ENCODE data around the gene FOCAD.

The FOCAD gene

GRCh38 chr9:20728493-20729220, 44.6 kb downstream of the FOCAD start:
- no peak for DNase-seq (ENCODE audit: extremely low read depth in 1 of 2, low read depth in 1 of 2)

- DNase-seq (ENCODE audit: extremely low read depth in 1 of 2, low read depth in 1 of 2) = no peak
These were observed 45.5 kb downstream of the FOCAD start for GRCh38 chr9:20729523-20729922.

DNA sequence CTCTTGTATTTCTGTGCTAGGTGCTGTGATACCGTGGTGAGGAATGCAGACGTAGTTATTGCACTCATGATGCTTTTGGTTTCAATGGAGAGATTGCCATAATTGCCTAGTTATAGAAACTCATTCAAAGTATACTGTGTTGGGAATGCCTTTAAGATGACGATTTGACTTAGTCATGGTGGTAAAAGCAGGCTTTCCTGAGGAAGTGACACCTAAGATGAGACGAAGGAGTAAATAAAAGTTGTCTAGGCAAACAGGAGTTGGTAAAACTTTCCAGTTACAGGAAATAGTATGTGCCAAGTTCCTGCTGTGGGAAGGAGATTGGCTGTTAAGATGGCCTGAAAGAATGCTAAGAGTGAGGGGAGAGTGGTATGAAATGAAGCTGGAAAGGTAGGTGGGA, 48.1 kb downstream of the FOCAD start:
- no peak for DNase-seq (ENCODE audit: extremely low read depth in 1 of 2, low read depth in 1 of 2)

GRCh38 chr9:20734275-20734674, 50.2 kb downstream of the FOCAD start:
- DNase-seq (ENCODE audit: extremely low read depth in 1 of 2, low read depth in 1 of 2) = no peak

- DNase-seq (ENCODE audit: extremely low read depth in 1 of 2, low read depth in 1 of 2) = no peak
These were observed 56.2 kb downstream of the FOCAD start for GRCh38 chr9:20740304-20740703.

DNA sequence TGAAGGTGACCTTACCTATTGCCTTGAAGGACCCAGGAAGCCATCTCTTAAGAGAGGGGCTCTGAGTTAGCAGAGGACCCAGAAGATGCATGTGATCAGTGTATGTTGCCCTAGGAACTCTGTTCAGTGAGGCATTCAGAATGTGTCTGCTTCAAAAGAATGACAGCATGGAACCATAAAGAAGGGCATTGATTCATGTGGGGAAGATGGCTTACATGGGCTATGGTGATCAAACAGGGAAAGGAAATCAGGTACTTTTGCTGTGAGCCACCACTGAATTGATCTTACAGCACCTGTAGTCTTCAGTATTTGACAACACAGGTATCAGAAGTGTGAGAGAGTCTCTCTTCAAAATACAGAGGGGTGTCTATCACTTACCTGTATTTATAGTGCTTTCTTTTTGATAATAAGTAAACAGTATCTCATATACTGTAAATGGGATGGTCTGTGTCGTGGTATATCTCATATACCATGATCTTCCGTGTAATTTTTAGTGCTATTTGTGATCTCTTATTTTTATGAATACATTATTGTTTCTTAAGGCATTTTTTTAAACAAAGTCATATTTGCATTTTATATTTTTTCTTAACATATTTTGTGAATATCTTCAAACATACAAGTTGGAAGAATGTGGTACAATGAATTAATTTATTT, 57.0 kb downstream of the FOCAD start:
- DNase-seq (ENCODE audit: extremely low read depth in 1 of 2, low read depth in 1 of 2) = no peak

DNA sequence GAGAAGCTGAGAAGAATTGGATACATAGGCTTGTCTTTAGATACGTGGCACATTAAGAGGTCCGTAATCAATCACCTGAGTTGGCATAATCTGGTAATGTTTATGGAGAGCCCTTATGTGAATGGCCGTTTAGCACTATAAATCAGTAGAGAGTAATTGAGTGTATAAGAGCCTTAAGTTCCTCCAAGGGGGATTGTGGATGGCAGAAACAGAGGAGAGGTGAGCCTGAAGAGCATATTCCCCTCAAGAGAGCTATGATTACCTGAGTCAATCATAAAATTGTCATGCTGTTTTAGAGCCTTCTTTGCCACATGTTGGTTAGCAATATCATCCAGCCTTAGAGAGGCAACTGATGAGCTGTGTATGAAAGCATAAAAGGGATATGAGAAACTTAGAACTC, 58.8 kb downstream of the FOCAD start:
- DNase-seq (ENCODE audit: extremely low read depth in 1 of 2, low read depth in 1 of 2) = no peak

GRCh38 chr9:20744036-20744630, 60.1 kb downstream of the FOCAD start:
- no peak for DNase-seq (ENCODE audit: extremely low read depth in 1 of 2, low read depth in 1 of 2)

GRCh38 chr9:20746967-20747366, 62.9 kb downstream of the FOCAD start:
- DNase-seq (ENCODE audit: extremely low read depth in 1 of 2, low read depth in 1 of 2) = no peak

DNA sequence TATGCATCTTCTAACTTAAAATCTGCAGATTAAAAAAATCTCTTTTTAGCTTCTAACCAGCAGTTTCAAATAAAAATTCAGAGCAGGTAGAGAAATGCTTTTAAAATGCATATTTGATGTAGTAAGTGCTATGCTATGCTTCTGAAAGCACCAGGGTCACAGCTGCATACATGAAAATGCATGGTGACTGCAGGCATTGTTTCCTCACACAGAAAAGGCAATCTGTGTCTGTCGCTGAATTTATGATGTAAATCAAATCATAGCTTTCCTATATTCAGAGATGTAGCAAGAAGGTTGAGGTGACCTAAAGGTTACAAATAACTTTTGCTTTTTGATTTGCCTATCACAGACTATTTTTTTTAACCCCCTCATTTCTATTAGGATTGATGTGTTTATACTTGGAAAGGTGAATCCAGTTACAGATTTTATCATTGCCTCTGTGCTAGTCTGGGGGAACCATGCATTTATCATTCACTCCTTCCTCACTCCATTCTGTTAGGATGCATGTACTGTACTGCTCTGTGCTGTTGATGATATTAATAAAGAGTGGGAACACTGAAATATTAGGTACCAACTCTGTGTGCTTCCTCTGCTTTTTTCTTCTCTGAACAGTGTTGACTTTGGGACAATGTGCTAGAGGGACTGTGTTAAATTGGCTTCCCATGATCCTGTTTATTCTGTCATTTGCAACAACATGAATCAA, 65.6 kb downstream of the FOCAD start:
- no peak for DNase-seq (ENCODE audit: extremely low read depth in 1 of 2, low read depth in 1 of 2)

DNA sequence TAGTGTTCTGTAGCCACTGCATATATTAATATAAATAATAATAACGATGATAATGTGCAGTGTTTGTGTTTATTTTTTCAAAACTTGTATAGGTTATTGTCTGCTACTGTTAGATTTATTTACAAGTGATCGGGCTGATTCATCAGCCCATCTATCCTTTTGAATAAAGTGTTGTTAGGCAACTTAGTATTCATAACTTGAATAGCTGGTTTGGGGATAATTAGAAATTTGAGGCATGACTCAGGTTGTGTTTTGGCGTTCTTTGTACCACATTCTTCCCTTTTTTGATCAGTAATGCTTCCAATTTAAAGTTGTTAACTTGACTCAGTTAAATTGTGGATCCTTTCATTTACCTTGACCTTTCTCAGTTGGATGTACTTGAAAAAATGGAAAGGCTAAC, 69.7 kb downstream of the FOCAD start:
- no peak for DNase-seq (ENCODE audit: extremely low read depth in 1 of 2, low read depth in 1 of 2)

GRCh38 chr9:20754556-20754955, 70.5 kb downstream of the FOCAD start:
- DNase-seq (ENCODE audit: extremely low read depth in 1 of 2, low read depth in 1 of 2) = no peak

DNA sequence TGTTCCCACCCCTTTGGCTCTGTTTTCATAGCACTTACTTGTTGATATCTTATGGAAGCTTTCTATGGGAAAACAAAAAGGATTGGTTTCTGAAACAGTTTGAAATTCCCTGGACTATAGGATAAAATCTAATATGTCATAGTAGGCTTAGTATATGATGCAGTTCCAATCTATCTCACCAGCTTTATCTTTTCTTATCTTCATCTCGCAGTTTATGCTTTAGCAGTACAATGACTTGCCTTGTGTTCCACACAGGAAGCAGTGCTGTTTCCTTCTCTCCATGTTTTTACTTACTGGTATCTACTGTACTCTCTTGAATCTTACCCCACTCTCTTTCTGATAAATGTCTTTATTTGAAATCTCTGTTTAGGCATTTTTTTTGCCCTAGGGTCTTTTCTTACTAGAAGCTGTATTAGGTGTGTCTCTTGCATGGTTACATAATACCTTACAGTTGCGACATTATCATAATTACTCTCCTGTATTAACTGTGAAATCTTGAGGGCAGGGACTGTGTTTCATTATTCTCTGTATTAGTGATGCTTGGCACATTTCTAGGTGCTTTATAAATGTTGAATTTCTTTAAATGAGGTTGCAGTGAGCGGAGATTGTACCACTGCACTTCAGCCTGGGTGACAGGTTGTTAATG, 76.3 kb downstream of the FOCAD start:
- DNase-seq (ENCODE audit: extremely low read depth in 1 of 2, low read depth in 1 of 2) = no peak

DNA sequence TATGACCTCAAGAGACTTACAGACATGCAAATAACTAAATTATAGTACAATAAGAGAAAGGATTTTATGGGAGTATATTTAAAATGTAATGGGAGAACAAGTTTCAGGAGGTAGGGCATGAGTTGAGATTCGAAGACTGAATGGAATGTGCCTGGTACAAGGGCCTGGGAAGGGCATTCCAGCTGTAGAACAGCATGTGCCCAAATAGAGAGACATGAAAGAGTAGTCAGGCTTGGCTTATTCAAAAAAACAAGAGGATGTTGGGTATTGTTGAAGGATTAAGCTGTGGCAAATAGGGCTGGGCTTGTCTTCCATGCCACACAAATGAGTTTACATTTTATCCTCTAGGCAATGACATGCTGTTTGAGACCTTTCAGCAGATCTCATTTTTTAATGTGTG, 86.9 kb downstream of the FOCAD start:
- no peak for DNase-seq (ENCODE audit: extremely low read depth in 1 of 2, low read depth in 1 of 2)

DNA sequence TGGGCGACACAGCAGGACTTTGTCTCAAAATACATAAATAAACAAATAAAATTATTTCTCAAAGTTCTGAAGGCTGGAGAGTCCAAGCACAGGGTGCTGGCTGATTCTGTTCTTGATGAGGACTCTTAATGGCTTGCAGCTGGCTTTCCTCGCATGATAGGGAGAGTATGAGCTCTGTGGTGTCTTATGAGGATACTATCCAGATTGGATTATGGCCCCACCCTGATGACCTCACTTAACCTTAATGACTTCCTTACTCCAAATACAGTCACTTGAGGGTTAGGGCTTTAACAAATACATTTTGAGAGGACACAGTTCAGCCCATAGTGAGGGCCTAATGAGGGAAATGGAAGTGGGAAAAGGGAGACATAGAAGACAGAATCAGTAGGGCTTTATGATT, 87.7 kb downstream of the FOCAD start:
- DNase-seq (ENCODE audit: extremely low read depth in 1 of 2, low read depth in 1 of 2) = no peak

GRCh38 chr9:20775683-20776082, 91.6 kb downstream of the FOCAD start:
- no peak for DNase-seq (ENCODE audit: extremely low read depth in 1 of 2, low read depth in 1 of 2)

DNA sequence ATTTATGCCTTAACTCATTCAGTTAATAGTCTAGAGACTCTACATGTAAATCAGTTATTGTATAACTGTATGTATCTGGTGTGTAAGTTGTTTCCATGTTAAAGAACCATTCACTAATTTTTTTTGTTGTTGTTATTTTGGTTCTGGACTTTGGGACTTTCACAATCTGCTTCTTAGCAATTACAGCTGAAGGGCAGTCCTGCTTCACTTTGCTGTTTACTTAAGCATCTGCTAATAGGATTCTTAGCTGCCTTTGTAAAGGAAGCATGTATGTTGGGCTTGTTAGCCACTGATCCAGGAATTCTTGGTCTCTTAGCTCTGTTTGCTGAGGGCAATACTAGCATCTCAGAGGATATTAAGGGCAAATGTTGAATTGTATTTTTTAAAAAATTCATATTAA, 97.0 kb downstream of the FOCAD start:
- no peak for DNase-seq (ENCODE audit: extremely low read depth in 1 of 2, low read depth in 1 of 2)

GRCh38 chr9:20782289-20782688, 98.2 kb downstream of the FOCAD start:
- no peak for DNase-seq (ENCODE audit: extremely low read depth in 1 of 2, low read depth in 1 of 2)

DNA sequence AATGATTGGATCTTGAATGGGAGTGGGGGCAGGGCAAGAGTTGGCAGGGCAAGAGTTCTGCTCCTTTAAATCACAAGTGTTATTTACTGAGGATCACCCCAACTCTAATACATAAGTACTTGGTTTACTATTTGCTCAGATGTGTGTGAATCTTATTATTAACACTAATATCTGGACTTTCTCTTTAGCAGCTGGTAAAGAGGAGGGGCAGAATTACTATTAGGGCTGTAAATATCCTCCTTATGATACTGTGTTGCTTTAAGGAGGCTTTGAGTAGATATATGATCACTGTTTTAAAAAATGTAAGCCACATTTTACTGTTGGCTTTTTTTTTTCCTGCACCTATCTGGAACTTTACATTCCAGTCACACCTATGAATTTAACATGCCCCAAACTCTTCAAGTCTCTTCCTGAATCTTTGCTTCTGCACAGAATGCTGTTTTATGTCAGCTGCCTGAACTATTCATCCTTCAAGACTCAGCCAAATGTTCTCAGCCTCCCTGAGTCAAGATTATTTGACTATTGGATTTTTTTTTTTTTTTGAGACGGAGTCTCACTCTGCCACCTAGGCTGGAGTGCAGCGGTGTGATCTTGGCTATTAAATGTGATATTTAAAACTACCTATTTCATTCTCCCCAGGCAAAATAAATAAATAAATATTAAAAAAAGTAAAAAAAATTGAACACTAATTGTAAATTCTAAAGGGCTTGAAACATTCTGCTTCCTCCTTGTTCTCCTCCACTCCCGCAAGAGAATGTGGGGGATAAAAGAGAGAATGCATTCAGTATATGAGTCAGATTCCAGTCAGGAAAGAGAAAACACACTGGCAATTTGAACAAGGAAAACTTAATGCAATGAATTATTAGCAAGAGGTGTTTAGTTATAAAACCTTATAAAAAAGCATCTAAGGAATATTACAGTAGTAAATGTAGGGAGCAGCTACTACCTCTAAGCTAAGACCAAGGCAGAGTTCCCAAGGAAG, 99.3 kb downstream of the FOCAD start:
- no peak for DNase-seq (ENCODE audit: extremely low read depth in 1 of 2, low read depth in 1 of 2)

- DNase-seq (ENCODE audit: extremely low read depth in 1 of 2, low read depth in 1 of 2) = no peak
These were observed 100.1 kb downstream of the FOCAD start for GRCh38 chr9:20784196-20784595.

Data from activated CD8-positive, alpha-beta memory T cell treated with anti-CD3 and anti-CD28 coated beads for 1 hour (primary cell).